ENCODE measurements around the gene ITGBL1. TPM values are rescaled to one million over a fixed set of nuclear protein-coding genes. Genes with fewer than 3 reads are reported as not detected.

The ITGBL1 gene
- total and polyA plus RNA-seq, 2 of the 4 experiments (the other 2 are of a cell fraction): 22.2 to 24.2 TPM

DNA sequence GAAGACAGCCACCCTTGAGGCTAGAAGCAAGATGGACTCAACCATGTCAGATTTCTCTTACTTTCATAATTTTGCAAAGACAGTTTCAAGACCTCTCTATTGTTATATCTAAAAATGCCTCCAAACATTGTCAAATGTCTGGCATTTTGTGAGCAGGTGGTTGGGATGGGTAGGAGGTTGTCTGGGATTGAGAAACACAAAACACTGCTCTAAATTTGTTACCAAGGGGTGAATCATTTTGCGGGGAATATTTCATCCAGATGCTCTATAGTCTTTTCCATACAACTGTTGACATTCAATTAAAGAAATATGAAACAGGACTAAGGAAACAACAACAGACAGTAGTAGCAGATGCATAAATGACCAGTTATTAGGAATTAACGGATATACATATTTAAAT is 208.2 kb downstream of the ITGBL1 start:
- H3K27ac ChIP-seq (ENCODE audit: insufficient read depth, low read length): no peak overlapping the region
- no peaks in the 10 kb centered on the region for H3K27me3 ChIP-seq (ENCODE audit: control insufficient read depth, insufficient read depth, low read length)
- H2BK20ac ChIP-seq (ENCODE audit: low read depth, low read length): no peak overlapping the region
- WGBS, 2 experiments (ENCODE audit: extremely low coverage in 2 of 2, insufficient read length in 1 of 2): no CpG with 5 or more reads among the region's 2 CpGs
- TF ChIP-seq POLR2A (IDR thresholded peaks at IDR 0.05; ENCODE audit: low read depth, low read length): no peak
- TF ChIP-seq, protein P1, sequence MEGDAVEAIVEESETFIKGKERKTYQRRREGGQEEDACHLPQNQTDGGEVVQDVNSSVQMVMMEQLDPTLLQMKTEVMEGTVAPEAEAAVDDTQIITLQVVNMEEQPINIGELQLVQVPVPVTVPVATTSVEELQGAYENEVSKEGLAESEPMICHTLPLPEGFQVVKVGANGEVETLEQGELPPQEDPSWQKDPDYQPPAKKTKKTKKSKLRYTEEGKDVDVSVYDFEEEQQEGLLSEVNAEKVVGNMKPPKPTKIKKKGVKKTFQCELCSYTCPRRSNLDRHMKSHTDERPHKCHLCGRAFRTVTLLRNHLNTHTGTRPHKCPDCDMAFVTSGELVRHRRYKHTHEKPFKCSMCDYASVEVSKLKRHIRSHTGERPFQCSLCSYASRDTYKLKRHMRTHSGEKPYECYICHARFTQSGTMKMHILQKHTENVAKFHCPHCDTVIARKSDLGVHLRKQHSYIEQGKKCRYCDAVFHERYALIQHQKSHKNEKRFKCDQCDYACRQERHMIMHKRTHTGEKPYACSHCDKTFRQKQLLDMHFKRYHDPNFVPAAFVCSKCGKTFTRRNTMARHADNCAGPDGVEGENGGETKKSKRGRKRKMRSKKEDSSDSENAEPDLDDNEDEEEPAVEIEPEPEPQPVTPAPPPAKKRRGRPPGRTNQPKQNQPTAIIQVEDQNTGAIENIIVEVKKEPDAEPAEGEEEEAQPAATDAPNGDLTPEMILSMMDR (conservative IDR thresholded peaks at IDR 0.05; ENCODE audit: low read depth, low read length): no peak
- no peak for TF ChIP-seq MAZ (IDR thresholded peaks at IDR 0.05; ENCODE audit: borderline replicate concordance, low read depth, low read length)
- TF ChIP-seq CHD1 (IDR thresholded peaks at IDR 0.05; ENCODE audit: low read depth, low read length): no peak
- TF ChIP-seq SMC3 (IDR thresholded peaks at IDR 0.05; ENCODE audit: low read depth, low read length): no peak
- TF ChIP-seq, protein P2, sequence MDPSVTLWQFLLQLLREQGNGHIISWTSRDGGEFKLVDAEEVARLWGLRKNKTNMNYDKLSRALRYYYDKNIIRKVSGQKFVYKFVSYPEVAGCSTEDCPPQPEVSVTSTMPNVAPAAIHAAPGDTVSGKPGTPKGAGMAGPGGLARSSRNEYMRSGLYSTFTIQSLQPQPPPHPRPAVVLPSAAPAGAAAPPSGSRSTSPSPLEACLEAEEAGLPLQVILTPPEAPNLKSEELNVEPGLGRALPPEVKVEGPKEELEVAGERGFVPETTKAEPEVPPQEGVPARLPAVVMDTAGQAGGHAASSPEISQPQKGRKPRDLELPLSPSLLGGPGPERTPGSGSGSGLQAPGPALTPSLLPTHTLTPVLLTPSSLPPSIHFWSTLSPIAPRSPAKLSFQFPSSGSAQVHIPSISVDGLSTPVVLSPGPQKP (IDR thresholded peaks at IDR 0.05; ENCODE audit: borderline replicate concordance, low read depth, low read length): no peak
- TF ChIP-seq RAD21 (IDR thresholded peaks at IDR 0.05; ENCODE audit: low read length): no peak
- no peak for TF ChIP-seq CEBPB (IDR thresholded peaks at IDR 0.05; ENCODE audit: low read depth, low read length)
- TF ChIP-seq BHLHE40 (IDR thresholded peaks at IDR 0.05; ENCODE audit: low read depth, low read length): no peak
- TF ChIP-seq FOS (IDR thresholded peaks at IDR 0.05; ENCODE audit: low read depth, low read length): no peak
- TF ChIP-seq RFX5 (IDR thresholded peaks at IDR 0.05; ENCODE audit: low read depth, low read length): no peak
- TF ChIP-seq NFE2L2 (IDR thresholded peaks at IDR 0.05; ENCODE audit: low read depth, low read length): no peak
- intact Hi-C loops (cut with micrococcal nuclease): no loop called here
- no peak overlapping the region for H4K5ac ChIP-seq (ENCODE audit: low read depth, low read length)
- no peak overlapping the region for H3K14ac ChIP-seq (replicated peaks; ENCODE audit: low read depth, low read length)
- H2AK5ac ChIP-seq (ENCODE audit: low read depth, low read length): no peak overlapping the region
- no peak overlapping the region for H4K91ac ChIP-seq (ENCODE audit: insufficient read depth, low read depth, low read length)
- BruUV-seq (replicated peaks): no TSS peak
- H3K79me1 ChIP-seq (ENCODE audit: low read depth in 1 of 2, low read length in 2 of 2): no peaks in the 10 kb centered on the region
- H3K4ac ChIP-seq (ENCODE audit: low read depth, low read length): no peak overlapping the region
- H3K56ac ChIP-seq (ENCODE audit: extremely low read depth, insufficient read depth, low read length): no peak overlapping the region
- H4K8ac ChIP-seq (ENCODE audit: low read depth in 2 of 2, low read length in 2 of 2): no peak overlapping the region
- no peak overlapping the region for H3K18ac ChIP-seq (ENCODE audit: low read depth, low read length)
- H2AFZ ChIP-seq (replicated peaks; ENCODE audit: low read length, poor library complexity): no peak overlapping the region
- H3K9me3 ChIP-seq (ENCODE audit: control insufficient read depth, insufficient read depth, low read length): no peaks in the 10 kb centered on the region
- H2BK15ac ChIP-seq (ENCODE audit: low read depth, low read length): no peak overlapping the region
- H2BK120ac ChIP-seq (ENCODE audit: low read depth, low read length): no peak overlapping the region
- H2AK9ac ChIP-seq (replicated peaks; ENCODE audit: low read depth, low read length, poor library complexity): no peak overlapping the region
- POLR2A ChIA-PET (ENCODE audit: unreplicated experiment): no interaction called here
- no peaks in the 10 kb centered on the region for H3K36me3 ChIP-seq (ENCODE audit: control insufficient read depth, insufficient read depth, low read length)
- no peaks in the 10 kb centered on the region for H3K4me1 ChIP-seq (ENCODE audit: control insufficient read depth, insufficient read depth, low read length)
- H3K4me3 ChIP-seq (ENCODE audit: insufficient read depth, low read depth, low read length): no peak overlapping the region
- no peak overlapping the region for H3K23ac ChIP-seq (ENCODE audit: low read depth, low read length)
- H3K9me1 ChIP-seq (ENCODE audit: insufficient read depth, low read length): no peaks in the 10 kb centered on the region
- dilution Hi-C loops (cut with HindIII; ENCODE audit: low sequenced_read_pairs, unreplicated experiment): no loop called here
- H3K9ac ChIP-seq (ENCODE audit: low read depth, low read length): no peak overlapping the region
- CTCF ChIA-PET: no interaction called here
- no peak overlapping the region for H2BK5ac ChIP-seq (ENCODE audit: low read depth, low read length, poor library complexity, severe bottlenecking)
- H4K20me1 ChIP-seq (ENCODE audit: insufficient read depth, low read length): no peaks in the 10 kb centered on the region
- ATAC-seq (ENCODE audit: low read depth) (no peak), DNase-seq (no peak)
- in situ Hi-C loops (cut with MboI; ENCODE audit: low sequenced_read_pairs): no loop called here
- H3K4me2 ChIP-seq (ENCODE audit: low read depth, low read length): no peak overlapping the region

All from IMR-90 (cell line).